Upper lobe of right lung (tissue), 1 donor: Measurements from ENCODE around the gene MRTFA. TPM values are rescaled to one million over a fixed set of nuclear protein-coding genes. Genes with fewer than 3 reads are reported as not detected.
A peak's percentile ranks its signal among the peaks of the same experiment; 100 is the strongest.

Experiments used
- ATAC-seq: fragments of 200-7000 bp; cut with Tn5 transposase; one replicate; pipeline ENCODE4 v1.9.1; 2020; ENCODE audit warnings: mild to moderate bottlenecking, moderate library complexity
- DNase-seq: peaks from one replicate; pipeline ENCODE4 v3.0.0-alpha.2; 2020
- H3K27ac ChIP-seq: fragments of 200-600 bp; one replicate; pipeline ENCODE4 v1.8.0; 2022
- H3K27me3 ChIP-seq: fragments of 200-600 bp; one replicate; pipeline ENCODE4 v1.8.0; 2022; ENCODE audit warnings: mild to moderate bottlenecking
- H3K36me3 ChIP-seq: fragments of 200-600 bp; one replicate; pipeline ENCODE4 v1.8.0; 2022
- H3K4me1 ChIP-seq: fragments of 200-600 bp; one replicate; pipeline ENCODE4 v1.8.0; 2022
- H3K4me3 ChIP-seq: fragments of 200-600 bp; one replicate; pipeline ENCODE4 v1.8.0; 2022; ENCODE audit warnings: mild to moderate bottlenecking
- H3K9me3 ChIP-seq: fragments of 200-600 bp; one replicate; pipeline ENCODE4 v1.8.0; 2022
- intact Hi-C: fragments of 100-400 bp; cut with DNase I; formaldehyde crosslinking; loops from one replicate; pipeline ENCODE4 v1.11.0; 2022
- total RNA-seq: library from RNA; stranded (reverse); fragmentation: NEBNext Ultra II Directional; extraction: Animal tissue kit (Norgen Biotek cat#: 25700); gene quantifications from one replicate; pipeline ENCODE4 v1.2.1, GENCODE V29; 2021
- TF ChIP-seq, protein P1 (sequence below): fragments of 200-600 bp; IDR thresholded peaks from one replicate; pipeline ENCODE4 v1.8.0; 2022; ENCODE audit warnings: antibody characterized with exemption
- donor health status: DM: no; HTN: yes; CAD: no; lungs with severe emphysema.

MRTFA gene
- total RNA-seq, 1 donor from 2014 or later: 60.4 TPM

DNA sequence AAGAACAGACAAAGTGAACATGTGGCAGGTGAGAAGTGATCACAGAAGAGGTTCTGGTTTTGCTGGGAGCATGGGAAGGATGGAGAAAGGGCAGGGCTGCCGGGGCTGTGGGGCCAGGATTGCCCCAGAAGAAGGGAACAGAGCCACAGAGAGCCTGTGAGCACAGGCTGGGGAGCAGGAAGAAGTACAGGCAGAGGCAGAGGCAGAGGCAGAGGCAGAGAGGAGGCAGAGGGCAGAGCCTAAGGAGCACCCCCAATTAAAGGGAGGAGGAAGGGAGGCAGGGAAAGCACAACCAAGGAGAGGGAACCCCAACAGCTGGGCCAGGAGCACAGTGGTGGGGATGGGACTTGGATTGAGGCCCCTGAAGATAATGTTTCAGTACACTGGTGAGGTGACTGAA lies 214.6 kb downstream of the MRTFA start:
- H3K4me1 ChIP-seq: peaks cover 11% of the 10 kb centered on the region
- peaks cover 94% of the 10 kb centered on the region for H3K36me3 ChIP-seq
- TF ChIP-seq, protein P1, sequence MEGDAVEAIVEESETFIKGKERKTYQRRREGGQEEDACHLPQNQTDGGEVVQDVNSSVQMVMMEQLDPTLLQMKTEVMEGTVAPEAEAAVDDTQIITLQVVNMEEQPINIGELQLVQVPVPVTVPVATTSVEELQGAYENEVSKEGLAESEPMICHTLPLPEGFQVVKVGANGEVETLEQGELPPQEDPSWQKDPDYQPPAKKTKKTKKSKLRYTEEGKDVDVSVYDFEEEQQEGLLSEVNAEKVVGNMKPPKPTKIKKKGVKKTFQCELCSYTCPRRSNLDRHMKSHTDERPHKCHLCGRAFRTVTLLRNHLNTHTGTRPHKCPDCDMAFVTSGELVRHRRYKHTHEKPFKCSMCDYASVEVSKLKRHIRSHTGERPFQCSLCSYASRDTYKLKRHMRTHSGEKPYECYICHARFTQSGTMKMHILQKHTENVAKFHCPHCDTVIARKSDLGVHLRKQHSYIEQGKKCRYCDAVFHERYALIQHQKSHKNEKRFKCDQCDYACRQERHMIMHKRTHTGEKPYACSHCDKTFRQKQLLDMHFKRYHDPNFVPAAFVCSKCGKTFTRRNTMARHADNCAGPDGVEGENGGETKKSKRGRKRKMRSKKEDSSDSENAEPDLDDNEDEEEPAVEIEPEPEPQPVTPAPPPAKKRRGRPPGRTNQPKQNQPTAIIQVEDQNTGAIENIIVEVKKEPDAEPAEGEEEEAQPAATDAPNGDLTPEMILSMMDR: no peak
- H3K27ac ChIP-seq: no peak overlapping the region
- intact Hi-C loops: no loop called here
- peak; percentile 30 for DNase-seq
- no peaks in the 10 kb centered on the region for H3K9me3 ChIP-seq
- H3K27me3 ChIP-seq: no peaks in the 10 kb centered on the region
- H3K4me3 ChIP-seq: no peak overlapping the region
- ATAC-seq: no peak

DNA sequence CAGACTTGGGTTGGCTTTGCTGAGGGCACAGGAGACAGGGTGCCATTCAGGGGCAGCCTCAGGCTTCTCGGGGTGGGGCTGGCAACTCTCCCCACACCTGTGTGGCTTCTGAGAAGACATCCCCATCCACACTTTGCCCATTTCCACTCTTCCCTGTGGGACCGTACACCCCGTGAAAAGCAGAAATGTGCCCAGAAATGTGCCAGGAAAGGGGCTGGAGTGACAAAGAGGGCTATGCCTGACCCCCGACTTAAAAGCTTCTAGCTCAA lies 215.5 kb downstream of the MRTFA start:
- no peaks in the 10 kb centered on the region for H3K27me3 ChIP-seq
- intact Hi-C loops: no loop called here
- H3K36me3 ChIP-seq: peaks cover 94% of the 10 kb centered on the region
- no peaks in the 10 kb centered on the region for H3K9me3 ChIP-seq
- peaks cover 6% of the 10 kb centered on the region for H3K4me1 ChIP-seq
- ATAC-seq (no peak), DNase-seq (no peak)
- TF ChIP-seq, protein P1: no peak
- H3K27ac ChIP-seq: no peak overlapping the region
- no peak overlapping the region for H3K4me3 ChIP-seq

DNA sequence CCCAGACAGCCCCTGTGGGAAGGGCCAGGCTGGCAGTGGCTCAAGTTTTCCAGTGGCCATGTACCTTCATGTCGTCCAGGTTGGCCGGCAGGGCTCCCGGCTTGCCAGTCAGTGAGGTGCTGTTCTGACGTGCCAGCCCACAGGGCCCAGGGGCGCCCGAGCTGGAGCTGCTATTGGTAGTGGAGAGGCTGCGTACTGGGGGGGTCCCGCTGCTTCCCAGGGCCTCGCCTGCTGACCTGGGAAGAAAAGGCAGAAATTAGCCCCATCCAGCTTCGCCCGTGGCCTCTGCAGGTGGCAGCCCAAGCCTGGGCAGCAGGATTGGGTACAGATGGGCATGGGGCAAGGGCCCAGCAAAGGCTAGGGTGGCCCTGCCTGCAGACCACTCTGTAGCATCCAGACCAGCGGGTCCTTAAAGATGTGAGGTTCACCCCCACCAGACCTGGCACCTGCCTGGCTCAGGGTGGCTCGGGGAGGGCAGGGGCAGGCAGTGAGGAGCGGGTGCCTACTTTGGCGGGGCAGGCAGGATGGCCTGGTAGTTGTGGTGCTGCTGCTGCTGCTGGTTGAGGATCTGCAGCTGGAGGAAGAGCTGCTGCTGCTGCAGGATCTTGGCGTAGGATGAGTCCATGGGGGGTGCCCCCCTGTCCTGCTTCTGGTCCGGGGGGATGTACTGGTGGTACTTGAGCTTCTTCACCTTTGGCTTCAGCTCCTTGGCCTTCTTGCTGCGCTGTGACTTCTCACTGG lies 216.0 kb downstream of the MRTFA start:
- H3K36me3 ChIP-seq: peaks cover 91% of the 10 kb centered on the region
- ATAC-seq (no peak), DNase-seq (no peak)
- H3K4me1 ChIP-seq: peaks cover 9% of the 10 kb centered on the region
- no peak overlapping the region for H3K4me3 ChIP-seq
- H3K9me3 ChIP-seq: no peaks in the 10 kb centered on the region
- no peak overlapping the region for H3K27ac ChIP-seq
- intact Hi-C loops: no loop called here
- TF ChIP-seq, protein P1: no peak
- no peaks in the 10 kb centered on the region for H3K27me3 ChIP-seq

DNA sequence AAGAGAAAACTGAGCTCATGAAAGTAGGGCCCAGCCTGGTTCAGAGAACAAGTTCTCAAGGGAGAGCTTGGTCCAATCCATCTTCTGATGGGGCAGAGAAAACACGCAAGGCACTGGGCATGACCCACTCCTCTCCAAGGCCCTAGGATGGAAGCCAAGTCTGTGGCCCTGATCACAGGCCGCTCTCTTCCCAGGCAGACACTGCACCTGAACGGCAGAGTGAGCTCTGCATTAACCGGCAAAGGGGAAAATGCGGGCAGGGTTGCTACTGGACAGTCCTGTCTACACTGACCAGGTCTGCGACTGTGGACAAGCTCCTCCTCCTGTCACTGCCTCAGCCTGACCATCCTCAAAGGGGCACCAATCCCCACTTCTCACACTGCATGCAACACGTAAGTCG lies 216.8 kb downstream of the MRTFA start:
- Histone ChIP-seq H3K27me3 (no peaks in the 10 kb centered on the region), H3K36me3 (peaks cover 83% of the 10 kb centered on the region), H3K4me3 (no peak overlapping the region), H3K9me3 (no peaks in the 10 kb centered on the region), H3K4me1 (peaks cover 10% of the 10 kb centered on the region), H3K27ac (no peak overlapping the region)
- TF ChIP-seq, protein P1: no peak
- no peak for ATAC-seq
- intact Hi-C loops: no loop called here
- no peak for DNase-seq

DNA sequence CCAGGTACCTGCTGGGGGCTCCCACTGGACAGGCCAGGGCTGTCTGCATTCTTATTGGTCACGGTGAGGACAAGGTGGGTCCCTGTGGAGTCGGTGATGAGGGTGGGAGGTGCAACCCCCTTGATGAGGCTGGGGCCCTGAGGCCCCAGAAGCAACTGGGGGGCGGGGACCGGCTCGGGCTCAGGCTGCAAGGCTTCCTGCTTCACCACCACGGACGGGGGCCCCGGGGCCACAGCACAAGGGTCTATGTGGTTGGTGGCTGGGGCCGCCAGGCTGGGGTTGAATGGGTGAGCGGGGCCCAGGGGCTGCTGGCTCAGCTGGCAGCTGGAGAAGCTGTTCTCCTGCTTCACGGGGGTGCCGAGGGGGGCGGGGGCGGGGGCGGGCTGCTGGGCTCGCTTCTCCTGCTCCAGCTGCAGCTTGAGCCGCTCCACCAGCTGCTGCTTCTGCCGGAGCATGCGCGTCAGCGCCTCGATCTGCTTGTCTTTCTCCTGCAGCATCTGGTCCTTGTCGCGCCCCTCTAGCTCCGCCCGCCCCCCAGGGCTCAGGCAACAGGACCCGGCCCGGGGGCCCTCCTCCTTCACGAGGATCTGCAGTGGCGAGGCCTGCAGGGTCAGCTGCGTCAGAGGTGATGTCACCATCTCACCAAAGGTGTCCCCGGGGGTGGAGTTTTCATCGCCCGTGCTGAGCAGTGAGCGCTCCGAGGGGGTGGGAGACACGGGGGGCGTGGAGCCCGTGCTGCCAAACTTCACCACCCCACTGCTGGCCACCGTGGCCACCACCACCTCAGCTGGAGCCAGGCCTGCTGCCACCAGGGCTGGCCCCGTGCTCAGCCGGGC lies 217.9 kb downstream of the MRTFA start:
- H3K27ac ChIP-seq: no peak overlapping the region
- H3K27me3 ChIP-seq: no peaks in the 10 kb centered on the region
- TF ChIP-seq, protein P1: no peak
- H3K36me3 ChIP-seq: peaks cover 72% of the 10 kb centered on the region
- DNase-seq (no peak), ATAC-seq (no peak)
- intact Hi-C loops: no loop called here
- H3K4me3 ChIP-seq: no peak overlapping the region
- H3K4me1 ChIP-seq: peaks cover 12% of the 10 kb centered on the region
- H3K9me3 ChIP-seq: no peaks in the 10 kb centered on the region
